GM21360 (cell line): ENCODE results near the gene DHX15.

ENCODE experiments used
- ATAC-seq: cut with Tn5 transposase; IDR thresholded peaks from one replicate; pipeline ENCODE4 v1.9.1; 2021; ENCODE audit warnings: mild to moderate bottlenecking, moderate library complexity; ENCODE audit not compliant: unreplicated experiment

Gene DHX15

DNA sequence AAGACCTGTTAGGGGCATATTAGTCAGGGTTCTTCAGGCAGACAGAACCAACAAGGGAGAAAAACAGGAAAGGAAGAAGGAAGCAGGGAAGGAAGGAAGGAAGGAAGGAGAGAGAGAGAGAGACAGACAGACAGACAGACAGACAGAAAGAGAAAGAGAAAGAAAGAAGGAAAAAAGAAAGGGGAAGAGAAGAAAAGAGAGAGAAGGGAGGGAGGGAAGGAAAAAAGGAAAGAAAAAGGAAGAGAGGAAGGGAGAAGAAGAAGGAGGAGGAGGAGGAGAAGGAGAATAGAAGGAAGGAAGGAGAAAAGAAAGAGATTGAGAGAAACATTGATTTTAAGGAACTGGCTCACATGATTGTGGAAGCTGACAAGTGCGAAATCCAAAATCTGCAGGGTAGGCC, 89.0 kb downstream of the DHX15 start:
- ATAC-seq: no peak

DNA sequence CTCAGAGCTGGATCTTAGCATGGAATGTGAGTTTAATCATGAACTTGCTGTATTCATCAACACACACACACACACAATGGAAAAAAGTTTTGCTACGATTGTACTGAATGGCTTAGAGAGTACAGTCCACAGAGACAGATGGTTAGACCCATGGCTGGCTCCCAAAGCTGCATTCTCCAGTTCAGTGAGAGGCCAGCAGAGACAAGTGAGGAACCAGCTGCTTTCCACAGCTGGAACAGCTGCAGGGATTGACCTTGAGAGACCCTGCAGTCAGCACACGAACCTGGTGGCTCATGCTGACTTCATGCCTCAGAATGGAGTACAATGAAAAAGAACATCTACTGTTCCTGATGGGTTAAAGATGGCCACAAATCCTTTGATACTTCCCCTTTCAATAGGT, 94.5 kb downstream of the DHX15 start:
- ATAC-seq: no peak

DNA sequence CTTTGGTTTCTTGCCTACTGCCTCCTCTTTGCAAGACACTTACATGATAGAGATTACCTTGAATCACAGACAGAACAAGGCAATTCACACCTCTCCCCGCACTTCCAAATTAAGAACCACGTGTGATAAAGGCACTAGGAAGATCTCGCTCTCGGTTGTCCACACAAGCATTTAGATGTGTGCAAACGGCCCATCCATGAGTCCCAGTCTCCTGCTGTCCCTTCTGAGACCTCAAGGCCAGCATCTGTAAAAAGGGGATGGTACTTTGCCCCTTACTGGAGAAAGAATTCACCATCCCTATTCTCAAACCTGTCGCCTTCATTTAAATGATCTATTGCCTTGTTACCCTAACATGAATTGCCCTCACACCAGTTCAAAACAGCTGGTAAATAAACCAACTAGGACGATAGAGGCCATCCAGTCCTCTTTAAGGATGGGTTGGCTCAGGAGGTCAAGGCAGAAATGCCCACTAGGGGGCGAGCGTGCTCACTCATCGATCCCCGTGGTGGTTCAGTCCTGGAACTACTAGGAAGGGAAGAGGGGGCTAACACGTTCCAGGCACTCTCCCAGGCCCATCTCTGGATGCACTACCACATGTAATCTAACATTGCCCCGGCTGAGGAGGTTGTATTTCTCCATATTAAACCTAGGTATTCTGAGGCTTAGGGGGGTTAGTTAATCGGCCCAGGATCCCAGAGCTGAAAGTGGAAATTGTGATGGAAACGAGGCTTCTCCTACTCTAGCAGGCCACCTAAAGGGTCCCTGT, 95.8 kb downstream of the DHX15 start:
- peak; percentile 81 for ATAC-seq

- no peak for ATAC-seq
Measured at GRCh38 chr4:24482871-24483270, 101.5 kb downstream of the DHX15 start.

GRCh38 chr4:24477919-24478318, 106.4 kb downstream of the DHX15 start:
- no peak for ATAC-seq
